ENCODE results near the gene NRCAM.

NRCAM gene

GRCh38 chr7:108335269-108335918 lies 120.8 kb downstream of the NRCAM start:
- no peak for DNase-seq

- no peak for DNase-seq
Measured at GRCh38 chr7:108332937-108333336, 123.3 kb downstream of the NRCAM start.

GRCh38 chr7:108331971-108332370 lies 124.3 kb downstream of the NRCAM start:
- no peak for DNase-seq

GRCh38 chr7:108330227-108330626 lies 126.0 kb downstream of the NRCAM start:
- DNase-seq, result no peak

GRCh38 chr7:108329514-108329913 lies 126.7 kb downstream of the NRCAM start:
- no peak for DNase-seq

- no peak for DNase-seq
Measured at GRCh38 chr7:108328174-108328651, 128.0 kb downstream of the NRCAM start.

GRCh38 chr7:108327353-108327752 lies 128.9 kb downstream of the NRCAM start:
- no peak for DNase-seq

- no peak for DNase-seq
Measured at GRCh38 chr7:108326938-108327337, 129.3 kb downstream of the NRCAM start.

GRCh38 chr7:108324053-108325038 lies 131.9 kb downstream of the NRCAM start:
- DNase-seq, result no peak

- no peak for DNase-seq
Measured at GRCh38 chr7:108322925-108323832, 133.1 kb downstream of the NRCAM start.

- no peak for DNase-seq
Measured at GRCh38 chr7:108322046-108322445, 134.2 kb downstream of the NRCAM start.

GRCh38 chr7:108321359-108321758 lies 134.9 kb downstream of the NRCAM start:
- no peak for DNase-seq

- no peak for DNase-seq
Measured at GRCh38 chr7:108316708-108317107, 139.5 kb downstream of the NRCAM start.

GRCh38 chr7:108314551-108314950 lies 141.7 kb downstream of the NRCAM start:
- DNase-seq, result no peak

- DNase-seq, result no peak
Measured at GRCh38 chr7:108314049-108314448, 142.2 kb downstream of the NRCAM start.

GRCh38 chr7:108313086-108313485 lies 143.2 kb downstream of the NRCAM start:
- no peak for DNase-seq

GRCh38 chr7:108311446-108312168 lies 144.6 kb downstream of the NRCAM start:
- DNase-seq, result no peak

GRCh38 chr7:108310351-108310750 lies 145.9 kb downstream of the NRCAM start:
- no peak for DNase-seq

- no peak for DNase-seq
Measured at GRCh38 chr7:108308903-108309302, 147.3 kb downstream of the NRCAM start.

- no peak for DNase-seq
Measured at GRCh38 chr7:108308276-108308675, 148.0 kb downstream of the NRCAM start.

GRCh38 chr7:108307595-108307994 lies 148.6 kb downstream of the NRCAM start:
- no peak for DNase-seq

- DNase-seq, result no peak
Measured at GRCh38 chr7:108307194-108307593, 149.0 kb downstream of the NRCAM start.

All from activated CD8-positive, alpha-beta memory T cell treated with anti-CD3 and anti-CD28 coated beads, Interleukin-2, amount 50 U/mL, for 4 hours (primary cell).